Tibial nerve (tissue), 4 donors: ENCODE data around the gene KLHL5. TPM values are rescaled to one million over a fixed set of nuclear protein-coding genes. Genes with fewer than 3 reads are reported as not detected.

Experiments
- DNase-seq, 2 donors: peaks; one replicate each; pipeline ENCODE4 v3.0.0-alpha.2; 2019; ENCODE audit warnings: low spot score in 2 of 2
- H3K27ac ChIP-seq, 4 donors: fragments of 200-600 bp; sonication (generic) in 3 of 4; one replicate each; pipeline ENCODE4 v1.5.1; 2017 to 2019; ENCODE audit warnings: mild to moderate bottlenecking in 1 of 4
- H3K27me3 ChIP-seq, 2 donors: fragments of 200-600 bp; sonication (generic) in 1 of 2; one replicate each; pipeline versions ENCODE4 v1.5.1 to v1.6.0; 2017 to 2019
- H3K36me3 ChIP-seq, 3 donors: fragments of 200-600 bp; sonication (generic); one replicate each; pipeline ENCODE4 v1.5.1; 2018 to 2019
- H3K4me1 ChIP-seq, 4 donors: fragments of 200-600 bp; sonication (generic) in 3 of 4; one replicate each; pipeline ENCODE4 v1.5.1; 2017 to 2019
- H3K4me3 ChIP-seq, 4 donors: fragments of 200-600 bp; sonication (generic) in 3 of 4; one replicate each; pipeline ENCODE4 v1.5.1; 2017 to 2019; ENCODE audit warnings: mild to moderate bottlenecking in 1 of 4, moderate library complexity in 1 of 4
- H3K9me3 ChIP-seq, 4 donors: fragments of 200-600 bp; sonication (generic) in 3 of 4; one replicate each; pipeline ENCODE4 v1.5.1; 2017 to 2019
- CTCF ChIP-seq, 5 experiments: fragments of 200-600 bp in 3 of 5; fragments of 450-650 bp in 2 of 5; sonication (generic) in 3 of 5; IDR thresholded peaks; one replicate each; pipeline ENCODE4 v1.5.1; 2016 to 2019; ENCODE audit warnings: antibody characterized with exemption in 5 of 5, mild to moderate bottlenecking in 3 of 5, moderate library complexity in 2 of 5
- EP300 ChIP-seq, 2 donors: sonication (generic); formaldehyde crosslinking; IDR thresholded peaks; one replicate each; pipeline ENCODE4 v1.6.1; 2017; ENCODE audit warnings: antibody characterized with exemption in 2 of 2, mild to moderate bottlenecking in 1 of 2
- POLR2A ChIP-seq, 2 donors: fragments of 450-650 bp; IDR thresholded peaks; one replicate each; pipeline ENCODE4 v1.6.1; 2017; ENCODE audit warnings: antibody characterized with exemption in 2 of 2, mild to moderate bottlenecking in 2 of 2, moderate library complexity in 2 of 2
- WGBS, 2 donors: methylation state at CpG; one replicate each; pipeline ENCODE4 v1.1.5; 2018; 5-methylcytosine and 5-hydroxymethylcytosine counted together
- total RNA-seq, 4 donors: library from RNA; depleted of rRNA; stranded (reverse); fragments of >200 nt; gene quantifications; one replicate each; pipeline ENCODE4 v1.1.0, GENCODE V29; 2016

Gene KLHL5
- total RNA-seq, 4 donors from 2014 or later: 18.8 to 34.5 (median 27.5) TPM

GRCh38 chr4:39166177-39166576 lies 104.1 kb downstream of the KLHL5 start:
- H3K27me3 ChIP-seq: no peaks in the 10 kb centered on the region
- no peaks in the 10 kb centered on the region for H3K36me3 ChIP-seq
- no peaks in the 10 kb centered on the region for H3K4me1 ChIP-seq
- H3K9me3 ChIP-seq: peaks cover 0 to 11% (median 0%) of the 10 kb centered on the region in 4 donors
- no peak overlapping the region for H3K4me3 ChIP-seq
- TF ChIP-seq CTCF (IDR thresholded peaks at IDR 0.05): no peak
- no peak for TF ChIP-seq EP300 (IDR thresholded peaks at IDR 0.05)
- no peak for TF ChIP-seq POLR2A (IDR thresholded peaks at IDR 0.05)
- DNase-seq: no peak
- WGBS, 2 donors: 52% methylated on average over 3 of the region's 3 CpGs
- H3K27ac ChIP-seq: no peak overlapping the region

GRCh38 chr4:39166669-39167068 lies 104.6 kb downstream of the KLHL5 start:
- Histone ChIP-seq H3K4me3 (no peak overlapping the region), H3K36me3 (no peaks in the 10 kb centered on the region), H3K27ac (no peak overlapping the region), H3K27me3 (no peaks in the 10 kb centered on the region), H3K4me1 (no peaks in the 10 kb centered on the region), H3K9me3 (peaks cover 0 to 11% (median 0%) of the 10 kb centered on the region in 4 donors)
- WGBS, 2 donors: 86 to 90% methylated on average over 7 of the region's 7 CpGs
- no peak for TF ChIP-seq EP300 (IDR thresholded peaks at IDR 0.05)
- no peak for TF ChIP-seq CTCF (IDR thresholded peaks at IDR 0.05)
- no peak for TF ChIP-seq POLR2A (IDR thresholded peaks at IDR 0.05)
- no peak for DNase-seq

GRCh38 chr4:39169426-39169825 lies 107.4 kb downstream of the KLHL5 start:
- Histone ChIP-seq H3K4me3 (no peak overlapping the region), H3K4me1 (no peaks in the 10 kb centered on the region), H3K9me3 (peaks cover 0 to 11% (median 0%) of the 10 kb centered on the region in 4 donors), H3K36me3 (no peaks in the 10 kb centered on the region), H3K27ac (no peak overlapping the region), H3K27me3 (no peaks in the 10 kb centered on the region)
- WGBS, 2 donors: 46 to 57% methylated on average over 3 of the region's 3 CpGs
- TF ChIP-seq EP300 (IDR thresholded peaks at IDR 0.05) (no peak), POLR2A (IDR thresholded peaks at IDR 0.05) (no peak), CTCF (IDR thresholded peaks at IDR 0.05) (no peak)
- DNase-seq: no peak

GRCh38 chr4:39170301-39170700 lies 108.3 kb downstream of the KLHL5 start:
- 92 to 96% methylated on average over 12 of the region's 12 CpGs for WGBS, 2 donors
- Histone ChIP-seq H3K36me3 (no peaks in the 10 kb centered on the region), H3K4me1 (no peaks in the 10 kb centered on the region), H3K4me3 (no peak overlapping the region), H3K9me3 (peaks cover 0 to 11% (median 0%) of the 10 kb centered on the region in 4 donors), H3K27me3 (no peaks in the 10 kb centered on the region), H3K27ac (no peak overlapping the region)
- TF ChIP-seq POLR2A (IDR thresholded peaks at IDR 0.05): no peak
- no peak for TF ChIP-seq EP300 (IDR thresholded peaks at IDR 0.05)
- no peak for TF ChIP-seq CTCF (IDR thresholded peaks at IDR 0.05)
- no peak for DNase-seq

Other genes starting within 250 kb of the KLHL5 start
- gene TLR6, start 205.4 kb upstream of the KLHL5 start, total RNA-seq: 1 to 10 TPM; 4.2 to 8.6 (median 5.2) TPM
- 100 to 1,000 TPM in 2 of 4 donors, 10 to 100 TPM in 2; 70.4 to 111 (median 98.2) TPM for gene FAM114A1, start 194.4 kb upstream of the KLHL5 start, total RNA-seq
- 1 to 10 TPM in 1 of 4 donors, under 1 TPM in 1, not detected in 2; 0.66 to 8.6 TPM for gene TMEM156, start 29.8 kb upstream of the KLHL5 start, total RNA-seq
- gene WDR19, start 120.3 kb downstream of the KLHL5 start, total RNA-seq: 10 to 100 TPM; 71.1 to 93.1 (median 80.8) TPM